Liver (tissue), 3 donors: ENCODE data around the gene ERGIC3.

Source experiments
- ATF3 ChIP-seq: IDR thresholded peaks from 2 replicates; pipeline ENCODE4 v1.6.1; 2016; ENCODE audit warnings: antibody characterized with exemption
- CTCF ChIP-seq: fragments of 150-350 bp; IDR thresholded peaks from 2 replicates; pipeline ENCODE4 v1.5.1; 2017; ENCODE audit warnings: improper control_type of control experiment, low read depth, low read length; ENCODE audit not compliant: missing input control
- EGR1 ChIP-seq, 2 donors: IDR thresholded peaks; 2 replicates each; pipeline ENCODE4 v1.6.1; 2016 to 2018; ENCODE audit warnings: antibody characterized with exemption in 2 of 2, low read depth in 2 of 2
- FOXA1 ChIP-seq: IDR thresholded peaks from 2 replicates; pipeline ENCODE4 v1.6.1; 2016; ENCODE audit warnings: antibody characterized with exemption
- HNF4G ChIP-seq: IDR thresholded peaks from 2 replicates; pipeline ENCODE4 v1.6.1; 2016; ENCODE audit warnings: antibody characterized with exemption
- JUND ChIP-seq, 2 donors: IDR thresholded peaks; 2 replicates each; pipeline ENCODE4 v1.6.1; 2016; ENCODE audit warnings: antibody characterized with exemption in 2 of 2
- MAX ChIP-seq: IDR thresholded peaks from 2 replicates; pipeline ENCODE4 v1.6.1; 2016; ENCODE audit warnings: antibody characterized with exemption
- NR2F2 ChIP-seq: IDR thresholded peaks from 2 replicates; pipeline ENCODE4 v1.6.1; 2016; ENCODE audit warnings: antibody characterized with exemption
- RAD21 ChIP-seq, 2 donors: IDR thresholded peaks; 2 replicates each; pipeline ENCODE4 v1.6.1; 2016; ENCODE audit warnings: antibody characterized with exemption in 2 of 2, mild to moderate bottlenecking in 2 of 2
- SP1 ChIP-seq: IDR thresholded peaks from 2 replicates; pipeline ENCODE4 v1.6.1; 2018; ENCODE audit warnings: antibody characterized with exemption, mild to moderate bottlenecking
- TAF1 ChIP-seq: conservative IDR thresholded peaks from 2 replicates; pipeline ENCODE4 v1.6.1; 2016; ENCODE audit warnings: antibody characterized with exemption, mild to moderate bottlenecking
- YY1 ChIP-seq: IDR thresholded peaks from 2 replicates; pipeline ENCODE4 v1.6.1; 2016; ENCODE audit warnings: antibody characterized with exemption, mild to moderate bottlenecking
- TF ChIP-seq, protein P1 (sequence below): IDR thresholded peaks from 2 replicates; pipeline ENCODE4 v1.6.1; 2016; ENCODE audit warnings: antibody characterized with exemption
- TF ChIP-seq, protein P2 (sequence below): IDR thresholded peaks from 2 replicates; pipeline ENCODE4 v1.6.1; 2016; ENCODE audit warnings: antibody characterized with exemption, mild to moderate bottlenecking
- donor health status: healthy.
- donor health status: healthy.

GRCh38 chr20:35496481-35496880 lies 45.4 kb upstream of the ERGIC3 start:
- TF ChIP-seq CTCF = no peak
- TF ChIP-seq YY1 = no peak
- TF ChIP-seq MAX = no peak
- no peak for TF ChIP-seq EGR1 (IDR thresholded peaks at IDR 0.05; ENCODE audit: low read depth in 2 of 2)
- no peak for TF ChIP-seq SP1
- no peak for TF ChIP-seq JUND (IDR thresholded peaks at IDR 0.05)
- no peak for TF ChIP-seq HNF4G
- no peak for TF ChIP-seq NR2F2
- no peak for TF ChIP-seq FOXA1
- TF ChIP-seq, protein P1, sequence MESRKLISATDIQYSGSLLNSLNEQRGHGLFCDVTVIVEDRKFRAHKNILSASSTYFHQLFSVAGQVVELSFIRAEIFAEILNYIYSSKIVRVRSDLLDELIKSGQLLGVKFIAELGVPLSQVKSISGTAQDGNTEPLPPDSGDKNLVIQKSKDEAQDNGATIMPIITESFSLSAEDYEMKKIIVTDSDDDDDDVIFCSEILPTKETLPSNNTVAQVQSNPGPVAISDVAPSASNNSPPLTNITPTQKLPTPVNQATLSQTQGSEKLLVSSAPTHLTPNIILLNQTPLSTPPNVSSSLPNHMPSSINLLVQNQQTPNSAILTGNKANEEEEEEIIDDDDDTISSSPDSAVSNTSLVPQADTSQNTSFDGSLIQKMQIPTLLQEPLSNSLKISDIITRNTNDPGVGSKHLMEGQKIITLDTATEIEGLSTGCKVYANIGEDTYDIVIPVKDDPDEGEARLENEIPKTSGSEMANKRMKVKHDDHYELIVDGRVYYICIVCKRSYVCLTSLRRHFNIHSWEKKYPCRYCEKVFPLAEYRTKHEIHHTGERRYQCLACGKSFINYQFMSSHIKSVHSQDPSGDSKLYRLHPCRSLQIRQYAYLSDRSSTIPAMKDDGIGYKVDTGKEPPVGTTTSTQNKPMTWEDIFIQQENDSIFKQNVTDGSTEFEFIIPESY = no peak
- TF ChIP-seq, protein P2, sequence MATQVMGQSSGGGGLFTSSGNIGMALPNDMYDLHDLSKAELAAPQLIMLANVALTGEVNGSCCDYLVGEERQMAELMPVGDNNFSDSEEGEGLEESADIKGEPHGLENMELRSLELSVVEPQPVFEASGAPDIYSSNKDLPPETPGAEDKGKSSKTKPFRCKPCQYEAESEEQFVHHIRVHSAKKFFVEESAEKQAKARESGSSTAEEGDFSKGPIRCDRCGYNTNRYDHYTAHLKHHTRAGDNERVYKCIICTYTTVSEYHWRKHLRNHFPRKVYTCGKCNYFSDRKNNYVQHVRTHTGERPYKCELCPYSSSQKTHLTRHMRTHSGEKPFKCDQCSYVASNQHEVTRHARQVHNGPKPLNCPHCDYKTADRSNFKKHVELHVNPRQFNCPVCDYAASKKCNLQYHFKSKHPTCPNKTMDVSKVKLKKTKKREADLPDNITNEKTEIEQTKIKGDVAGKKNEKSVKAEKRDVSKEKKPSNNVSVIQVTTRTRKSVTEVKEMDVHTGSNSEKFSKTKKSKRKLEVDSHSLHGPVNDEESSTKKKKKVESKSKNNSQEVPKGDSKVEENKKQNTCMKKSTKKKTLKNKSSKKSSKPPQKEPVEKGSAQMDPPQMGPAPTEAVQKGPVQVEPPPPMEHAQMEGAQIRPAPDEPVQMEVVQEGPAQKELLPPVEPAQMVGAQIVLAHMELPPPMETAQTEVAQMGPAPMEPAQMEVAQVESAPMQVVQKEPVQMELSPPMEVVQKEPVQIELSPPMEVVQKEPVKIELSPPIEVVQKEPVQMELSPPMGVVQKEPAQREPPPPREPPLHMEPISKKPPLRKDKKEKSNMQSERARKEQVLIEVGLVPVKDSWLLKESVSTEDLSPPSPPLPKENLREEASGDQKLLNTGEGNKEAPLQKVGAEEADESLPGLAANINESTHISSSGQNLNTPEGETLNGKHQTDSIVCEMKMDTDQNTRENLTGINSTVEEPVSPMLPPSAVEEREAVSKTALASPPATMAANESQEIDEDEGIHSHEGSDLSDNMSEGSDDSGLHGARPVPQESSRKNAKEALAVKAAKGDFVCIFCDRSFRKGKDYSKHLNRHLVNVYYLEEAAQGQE = no peak
- TF ChIP-seq RAD21 (IDR thresholded peaks at IDR 0.05) = no peak
- TF ChIP-seq TAF1 = no peak
- TF ChIP-seq ATF3 = no peak
